NCI-H69 (cell line): Measurements from ENCODE around the gene SLC4A5.

Experiments
- DNase-seq: peaks from one replicate; lab custom pipeline; 2025; lab: John Stamatoyannopoulos, UW

The SLC4A5 gene

DNA sequence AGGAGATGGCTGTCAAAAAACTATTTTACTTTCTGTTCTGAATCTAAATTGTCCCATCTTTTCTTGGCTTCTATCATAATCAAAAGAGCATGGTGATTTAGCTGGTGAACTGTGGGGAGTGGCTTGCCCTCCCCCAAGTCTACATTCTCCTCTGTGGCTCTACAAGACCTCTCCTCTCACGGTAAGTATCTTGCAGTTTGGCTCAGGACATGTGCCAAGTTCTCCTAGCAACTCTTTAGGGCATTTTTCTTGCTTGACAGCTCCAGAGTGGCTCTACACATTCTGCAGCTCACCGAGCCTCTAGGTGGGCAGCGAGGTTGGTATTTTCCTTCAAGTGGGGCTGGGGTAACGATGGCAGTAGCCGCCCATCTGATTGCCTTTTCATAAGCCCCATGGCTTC is 29.1 kb downstream of the SLC4A5 start:
- DNase-seq = no peak

DNA sequence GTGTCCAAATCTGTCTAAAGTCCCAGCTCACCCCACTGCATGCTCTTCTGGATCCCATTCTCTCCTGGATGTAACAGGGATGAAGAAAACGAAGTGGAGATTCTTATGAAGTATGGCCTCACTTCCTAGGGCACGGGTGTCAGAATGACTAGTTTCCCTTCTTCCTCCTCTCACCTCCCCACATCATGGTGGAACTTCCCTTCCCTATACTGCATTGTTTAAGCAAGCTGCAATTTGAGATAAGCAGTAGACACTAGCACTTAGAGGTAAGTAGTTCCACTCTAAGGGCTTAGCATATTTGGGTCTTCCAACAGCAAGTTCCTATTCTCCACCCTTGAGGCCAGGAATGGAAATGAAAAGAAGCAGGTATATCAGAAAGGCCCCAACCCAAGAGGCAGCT is 29.7 kb downstream of the SLC4A5 start:
- no peak for DNase-seq

DNA sequence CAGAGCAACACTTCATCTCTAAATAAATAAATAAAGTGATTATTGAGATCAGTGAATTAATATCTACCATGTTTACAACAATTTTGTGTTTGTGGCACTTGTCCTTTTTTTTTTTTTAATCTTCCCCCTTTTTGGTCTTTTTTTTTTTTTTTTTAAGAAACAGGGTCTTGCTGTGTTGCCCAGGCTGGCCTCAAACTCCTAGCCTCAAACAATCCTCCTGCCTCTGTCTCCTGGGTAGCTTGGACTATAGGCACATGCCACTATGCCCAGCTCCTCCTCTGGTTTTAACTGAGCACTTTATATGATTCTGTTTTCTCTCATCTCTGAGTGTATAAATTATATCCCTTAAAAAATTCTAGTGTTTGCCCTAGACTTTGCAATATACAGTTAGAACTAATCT is 30.3 kb downstream of the SLC4A5 start:
- DNase-seq = no peak

DNA sequence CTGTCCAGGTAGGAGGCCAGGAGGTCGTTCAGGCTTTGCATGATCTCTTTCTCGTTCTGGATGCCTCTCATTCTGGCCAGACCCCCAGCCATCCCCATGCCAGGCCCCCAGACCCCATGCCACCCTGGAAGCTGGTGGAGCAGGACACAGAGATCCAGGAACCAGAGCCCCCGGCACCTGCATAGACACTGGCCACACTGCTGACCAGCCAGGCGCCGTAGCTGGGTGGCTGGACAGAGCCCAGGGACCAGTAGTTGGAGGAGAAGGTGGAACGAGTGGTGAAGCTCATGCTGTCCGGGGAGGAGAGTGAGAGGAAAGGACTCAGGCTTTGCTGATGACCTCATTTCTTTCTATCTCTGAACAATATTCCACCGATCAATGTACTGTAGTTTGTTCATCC is 35.5 kb downstream of the SLC4A5 start:
- DNase-seq = no peak

DNA sequence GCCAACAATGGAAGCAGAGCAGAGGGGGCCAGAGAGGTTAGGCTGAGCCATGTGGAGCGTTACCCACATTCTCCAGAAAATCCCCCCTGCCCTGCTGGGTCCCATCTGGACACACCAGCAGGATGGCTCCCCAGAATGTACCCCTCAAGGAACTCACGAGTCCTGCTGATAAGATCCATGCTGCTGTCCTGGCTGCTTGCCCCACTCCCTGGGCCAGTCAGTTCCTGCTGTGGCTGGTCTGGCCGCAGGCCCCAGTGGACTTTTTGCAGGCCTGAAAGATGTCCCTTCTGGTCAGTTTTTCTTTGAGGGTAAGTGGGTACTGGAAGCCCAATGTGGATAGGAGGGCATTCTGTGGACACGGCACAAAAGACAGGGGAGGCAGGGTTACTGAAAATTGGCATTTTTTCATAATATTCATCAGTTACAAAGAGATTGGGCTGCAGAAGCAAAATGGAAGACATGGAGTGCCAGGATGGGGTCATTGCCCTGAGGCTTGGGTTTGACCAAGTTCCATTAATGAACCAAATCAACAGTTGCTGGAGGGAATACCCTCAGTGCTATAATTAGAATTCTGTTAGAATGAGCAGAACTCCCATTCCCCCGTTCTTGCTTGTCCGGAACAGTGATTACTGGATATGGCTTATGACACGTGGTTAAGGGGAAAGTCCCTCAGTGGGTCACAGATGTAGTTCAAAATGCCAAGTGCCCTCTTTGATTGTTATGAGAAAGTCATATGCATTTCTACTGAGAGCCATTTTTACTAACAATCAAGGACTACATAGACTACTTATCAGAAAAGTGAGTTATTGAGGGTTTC is 38.7 kb downstream of the SLC4A5 start:
- no peak for DNase-seq

DNA sequence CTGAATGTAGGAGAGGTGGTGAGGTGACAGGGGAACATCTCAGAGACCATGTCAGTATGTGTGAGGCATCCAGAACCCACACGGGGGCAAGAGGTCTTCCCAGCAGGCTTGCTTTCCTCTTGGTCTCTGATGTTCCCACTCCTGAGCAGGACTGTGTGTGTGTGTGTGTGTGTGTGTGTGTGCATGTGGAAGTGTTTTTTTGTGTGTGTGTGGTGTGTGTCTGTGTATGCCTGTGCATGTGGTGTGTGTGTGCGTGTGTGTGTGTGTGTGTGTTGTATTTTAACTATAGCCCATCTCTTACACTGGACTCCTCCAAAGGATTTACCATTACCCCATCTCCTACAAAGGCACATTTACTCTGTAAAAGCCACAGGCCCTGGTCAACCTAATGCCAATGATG is 40.4 kb downstream of the SLC4A5 start:
- no peak for DNase-seq

DNA sequence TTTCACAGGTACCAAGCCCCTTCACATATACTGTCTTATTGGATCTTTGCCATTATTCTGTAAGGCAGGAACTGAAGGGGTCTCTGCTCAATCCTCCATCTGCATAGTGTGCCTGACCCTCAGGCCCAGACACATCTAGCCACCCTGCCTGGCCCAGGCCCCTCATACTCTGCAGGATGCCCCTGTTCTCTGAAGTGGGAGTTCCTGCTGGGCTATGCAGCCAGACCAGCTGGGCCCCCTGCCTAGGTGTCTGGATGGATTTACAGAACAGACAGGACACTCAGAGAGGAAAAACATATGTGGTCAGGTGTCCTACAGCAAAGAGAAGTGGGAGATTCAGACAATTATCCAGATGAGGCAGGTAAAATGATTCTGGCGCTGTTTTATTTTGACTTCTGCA is 42.0 kb downstream of the SLC4A5 start:
- DNase-seq = peak; percentile 7

DNA sequence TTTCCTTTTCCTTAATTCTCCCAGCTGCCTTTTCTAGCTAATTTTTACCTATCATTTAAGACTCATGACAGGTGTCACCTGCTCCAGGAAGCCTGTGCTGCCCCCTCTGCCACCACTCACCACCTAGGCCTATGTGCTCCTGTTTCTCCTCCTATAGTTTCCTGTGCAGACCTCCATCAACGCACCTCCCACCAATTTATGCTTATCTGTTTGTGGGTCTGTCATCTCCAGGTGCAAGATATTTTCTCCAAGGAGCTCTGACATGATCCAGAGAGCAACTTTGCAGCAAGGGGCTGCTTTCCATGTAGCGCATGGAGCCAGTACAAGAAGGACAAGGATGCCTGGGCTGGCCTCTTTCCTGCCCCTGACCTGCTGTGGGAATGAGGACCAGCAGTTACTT is 42.7 kb downstream of the SLC4A5 start:
- DNase-seq = no peak

DNA sequence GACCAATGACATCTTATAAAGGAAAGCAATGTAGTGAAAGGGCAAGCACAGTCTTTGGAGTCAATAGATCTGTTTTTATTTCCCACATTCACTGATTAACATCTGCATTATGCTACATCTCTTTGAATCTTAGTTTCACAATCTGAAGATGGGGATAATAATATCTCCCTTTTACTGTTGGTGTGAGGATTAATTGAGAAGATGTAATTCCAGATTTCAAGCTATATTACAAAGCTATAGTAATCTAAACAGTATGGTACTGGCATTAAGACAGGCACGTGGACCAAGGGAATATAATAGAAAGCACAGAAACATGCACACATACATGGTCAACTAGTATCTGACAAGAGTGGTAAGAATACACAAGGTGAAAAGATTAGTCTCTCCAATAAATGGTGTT is 45.3 kb downstream of the SLC4A5 start:
- DNase-seq = no peak

DNA sequence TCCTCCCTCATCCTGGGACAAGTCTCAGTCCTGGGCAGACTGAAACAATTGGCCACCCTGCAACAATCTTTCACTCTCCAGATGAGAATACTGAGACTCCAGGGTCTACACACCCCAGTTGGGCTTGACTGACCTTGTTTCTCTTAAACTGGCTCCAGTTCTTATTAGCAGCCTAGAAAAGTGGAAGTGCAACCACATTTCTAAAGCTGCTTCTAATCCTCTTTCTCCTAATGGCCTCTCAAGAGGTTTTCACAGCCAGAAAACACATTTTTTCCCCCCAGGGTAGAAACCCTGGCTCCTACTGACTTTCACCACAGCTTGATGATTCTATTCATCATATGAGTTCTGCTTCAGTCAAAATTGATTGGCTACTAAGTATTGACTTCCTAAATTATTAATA is 45.8 kb downstream of the SLC4A5 start:
- no peak for DNase-seq

DNA sequence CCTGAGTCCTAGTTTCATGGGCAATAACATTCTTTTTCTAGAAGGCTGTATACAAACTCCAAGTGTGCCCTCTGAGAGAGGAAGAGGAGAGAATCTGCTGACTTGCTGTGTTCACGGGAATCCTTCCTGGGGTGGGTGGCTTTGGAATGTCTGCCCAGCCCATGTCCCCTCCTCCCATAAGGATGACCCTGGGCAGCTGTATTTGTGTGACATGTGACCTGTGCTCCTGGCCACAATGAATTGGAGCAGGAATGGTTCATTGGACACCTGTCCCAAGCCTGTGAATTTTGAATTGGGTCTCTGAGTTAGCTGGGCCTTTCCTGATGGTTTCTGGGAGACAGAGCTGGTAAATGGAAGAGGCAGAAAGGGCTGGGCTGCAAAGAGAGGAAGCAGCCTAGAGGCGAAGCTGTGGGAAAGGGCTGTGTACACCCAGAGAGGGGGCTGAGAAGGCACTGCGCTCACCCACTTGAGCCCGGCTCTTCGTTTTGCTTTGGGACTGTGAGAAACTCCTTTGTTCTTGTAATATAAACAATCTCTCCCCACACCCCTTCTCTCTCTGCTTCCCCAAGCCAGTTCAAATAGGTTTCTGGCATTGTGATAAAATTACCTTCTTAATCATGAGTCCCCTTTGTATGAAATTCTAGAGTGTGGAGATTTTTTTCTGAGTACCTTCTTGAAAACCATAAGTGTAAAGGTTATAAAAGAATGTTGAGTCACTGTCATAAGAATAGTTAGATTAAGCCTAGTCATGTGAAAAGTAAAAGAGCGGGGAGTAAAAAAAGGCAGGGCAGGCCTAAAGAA is 49.8 kb downstream of the SLC4A5 start:
- DNase-seq = no peak

DNA sequence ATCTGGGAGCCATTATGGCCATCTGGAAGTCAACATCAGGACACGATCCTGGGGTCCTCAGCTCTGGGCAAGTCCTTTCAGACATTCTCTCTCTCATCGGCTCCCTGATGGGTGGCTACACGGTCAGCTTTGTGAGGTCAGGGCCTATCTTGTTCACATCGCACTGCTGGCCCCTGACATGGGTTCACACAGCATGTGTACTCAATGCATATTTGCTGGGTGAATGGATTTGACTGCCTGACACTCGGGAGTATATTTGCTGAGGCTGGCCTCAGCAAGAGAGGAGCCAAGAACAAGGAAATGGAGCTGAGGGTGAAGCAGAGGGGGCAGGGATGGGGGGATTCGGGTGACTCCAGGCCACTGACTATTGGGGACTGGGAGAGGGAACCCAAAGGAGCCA is 50.5 kb downstream of the SLC4A5 start:
- peak; percentile 2 for DNase-seq

DNA sequence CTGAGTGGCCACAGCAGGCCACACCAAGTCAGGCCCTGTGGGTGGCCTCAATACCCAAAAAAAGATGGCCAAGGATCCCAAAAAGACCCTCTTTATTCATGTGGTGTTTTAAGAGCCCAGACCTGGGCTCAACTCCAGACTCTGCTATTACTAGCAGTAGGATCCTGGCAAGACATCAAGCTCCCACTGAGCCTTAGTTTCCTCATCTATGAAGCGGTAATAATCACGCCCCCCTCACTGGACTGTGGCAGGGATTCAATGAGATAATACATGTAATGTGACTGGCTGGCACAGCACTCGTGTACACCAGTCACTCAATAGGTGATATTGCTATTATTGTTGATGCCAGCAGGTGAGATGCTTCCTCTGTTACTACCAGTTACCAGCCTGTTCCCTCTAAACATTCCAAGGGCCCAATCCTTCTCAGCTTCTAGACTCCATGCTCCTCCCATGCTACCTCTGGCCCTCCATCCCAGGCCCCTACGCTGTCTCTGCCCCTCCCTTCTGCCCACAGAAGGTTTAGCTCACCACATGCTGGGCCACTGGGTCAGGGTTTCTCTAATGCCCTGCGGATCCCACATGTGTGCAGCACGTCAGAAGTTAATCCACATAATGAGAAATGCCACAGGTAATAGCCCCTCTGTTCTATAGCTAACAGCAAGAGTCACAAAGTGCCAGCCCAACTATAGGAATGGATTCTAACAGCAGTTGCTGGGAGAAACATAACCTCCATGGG is 51.2 kb downstream of the SLC4A5 start:
- DNase-seq = peak; percentile 61

DNA sequence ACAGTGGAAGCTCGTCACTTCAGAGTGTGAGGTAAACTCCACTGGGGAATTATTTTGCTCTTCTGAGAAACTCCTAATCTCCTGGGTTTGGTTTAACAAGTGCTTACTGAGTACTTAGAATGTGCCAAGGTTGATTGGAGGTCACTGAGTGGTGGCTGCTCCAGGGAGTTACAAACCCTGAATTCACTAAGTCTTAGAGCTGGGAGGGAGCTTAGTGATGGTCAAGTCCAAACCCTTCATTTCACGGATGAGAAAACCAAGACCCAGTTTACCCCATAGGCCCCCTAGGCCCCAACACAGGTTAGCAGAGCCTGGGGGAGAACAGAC is 52.0 kb downstream of the SLC4A5 start:
- no peak for DNase-seq

DNA sequence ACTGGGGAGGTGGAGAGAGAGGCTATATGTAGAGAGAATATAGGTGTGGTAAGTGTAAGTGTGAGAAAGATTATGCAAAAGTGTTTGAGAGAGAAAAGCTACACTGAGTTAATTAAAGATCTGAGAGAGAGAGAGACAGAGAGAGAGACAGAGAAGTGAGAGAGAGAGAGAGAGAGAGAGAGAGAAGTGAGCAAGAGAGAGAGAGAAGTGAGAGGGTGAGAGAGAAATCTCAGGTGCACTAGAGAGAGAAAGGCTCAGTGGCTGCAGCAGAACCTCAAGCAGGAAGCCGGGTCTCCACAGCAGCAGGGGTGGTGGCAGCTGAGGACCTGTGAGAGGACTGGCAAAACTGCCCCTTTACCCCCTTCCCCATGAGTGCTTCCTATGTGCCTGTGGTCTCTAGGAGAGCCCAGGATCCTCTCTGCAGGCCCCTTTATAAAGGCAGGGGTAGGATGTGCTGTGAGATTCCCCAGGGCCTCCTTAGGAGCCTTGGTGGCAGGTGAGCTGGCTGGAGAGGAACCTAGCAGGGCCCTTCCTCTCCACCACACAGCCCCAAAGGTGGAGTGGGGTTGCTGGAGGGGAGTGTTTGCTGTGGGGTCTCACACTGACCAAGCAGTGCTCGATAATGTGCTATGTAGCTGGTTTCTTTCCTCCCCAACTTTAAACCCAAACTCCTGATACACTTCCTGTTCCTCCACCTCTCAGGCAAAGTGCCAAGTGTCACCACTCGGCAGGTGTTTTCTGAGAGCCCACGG is 52.6 kb downstream of the SLC4A5 start:
- DNase-seq = peak; percentile 6

DNA sequence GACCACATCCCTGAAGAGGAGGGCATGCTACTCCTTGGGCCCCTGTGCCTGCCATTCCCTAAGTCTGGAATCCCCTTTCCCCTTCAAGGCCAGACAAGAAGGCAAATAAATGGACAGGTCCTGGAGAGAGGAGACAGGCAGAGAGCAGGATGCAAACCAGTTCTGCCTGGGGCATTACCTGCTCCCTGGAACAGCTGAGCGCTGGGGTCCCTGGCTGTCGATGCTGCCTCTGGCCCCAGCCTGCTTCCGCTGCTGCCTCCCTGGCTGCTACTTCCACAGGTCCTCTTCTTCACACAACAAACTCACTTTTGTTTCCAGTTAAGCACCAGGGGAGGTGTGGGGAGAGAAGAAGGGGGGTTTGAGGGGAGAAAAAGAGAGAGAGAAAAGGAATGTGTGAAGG is 53.1 kb downstream of the SLC4A5 start:
- no peak for DNase-seq

DNA sequence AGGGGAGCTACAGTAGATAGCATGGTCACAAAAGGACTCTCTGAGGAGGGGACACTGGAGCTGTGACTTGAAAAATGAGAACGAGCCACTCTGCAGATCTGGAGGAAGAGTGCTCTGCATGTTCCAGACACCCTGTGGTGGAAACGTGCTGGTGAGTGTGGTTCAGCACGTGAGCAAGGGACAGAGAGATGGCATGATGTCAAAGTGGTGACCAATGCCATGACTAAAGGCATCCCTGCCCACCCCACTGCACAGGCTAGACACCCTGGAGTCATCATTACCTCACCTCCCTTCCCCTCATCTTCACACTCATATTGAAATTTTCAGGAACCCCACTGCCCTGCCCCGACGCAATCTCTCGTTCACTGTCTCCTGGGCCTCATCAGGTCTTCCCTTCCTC is 56.5 kb downstream of the SLC4A5 start:
- no peak for DNase-seq

DNA sequence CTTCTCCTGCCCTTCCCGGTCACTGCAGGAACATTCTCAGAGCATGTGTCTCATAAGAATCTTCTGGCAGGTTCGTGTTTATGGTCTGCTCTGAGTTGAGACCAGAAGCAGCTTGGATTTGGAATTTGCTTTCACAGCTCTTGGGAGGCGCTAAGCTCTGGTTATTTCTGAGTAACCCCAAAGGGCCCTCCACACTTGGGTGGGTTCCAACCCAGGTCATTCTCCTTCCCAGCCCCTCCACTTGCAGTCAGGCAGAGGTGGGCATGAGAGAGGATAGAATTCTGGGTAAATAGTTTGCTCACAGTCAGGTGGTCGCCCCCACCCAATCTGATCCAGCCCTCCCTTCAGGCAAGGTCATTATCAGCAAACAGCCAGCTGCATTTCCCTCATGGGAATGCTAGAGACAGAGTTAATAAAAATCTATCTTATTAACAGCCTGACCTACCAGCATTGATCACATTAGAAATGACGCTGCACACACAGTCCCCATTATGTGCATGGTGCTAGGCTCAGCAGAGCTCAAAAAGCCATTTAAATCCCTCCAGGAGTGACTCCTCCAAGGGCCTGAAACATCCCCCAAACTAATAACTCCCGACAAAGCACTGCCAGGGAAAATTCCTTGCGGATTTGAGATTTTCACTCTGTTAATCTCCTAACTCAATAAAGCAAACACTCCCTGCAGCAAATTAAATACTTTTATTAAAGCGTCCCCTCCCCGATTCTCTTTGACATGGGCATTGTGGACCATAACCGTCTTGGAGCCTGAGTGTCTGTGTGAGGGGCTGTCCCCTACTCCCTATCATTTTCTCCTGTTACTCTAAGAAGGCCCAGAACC is 61.9 kb downstream of the SLC4A5 start:
- DNase-seq = no peak

DNA sequence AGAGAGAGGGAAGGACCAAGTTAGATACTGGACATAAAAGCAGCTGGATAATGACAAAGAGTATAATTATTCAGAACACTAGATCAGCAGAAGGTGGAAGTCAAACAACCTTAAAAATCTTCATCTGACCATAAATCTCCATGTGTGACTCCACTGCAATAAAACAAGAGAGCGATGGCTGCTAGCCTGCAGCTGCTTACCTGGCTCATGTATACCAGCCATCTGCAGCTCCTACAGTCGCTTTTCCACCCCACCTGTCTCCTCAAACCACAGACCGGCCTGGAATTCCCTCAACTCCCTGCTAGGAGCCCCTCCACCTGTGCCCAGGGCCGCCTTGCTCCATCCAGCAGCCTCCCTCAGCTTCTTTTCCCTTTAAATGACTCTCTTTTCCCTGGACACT is 64.5 kb downstream of the SLC4A5 start:
- DNase-seq = peak; percentile 20

DNA sequence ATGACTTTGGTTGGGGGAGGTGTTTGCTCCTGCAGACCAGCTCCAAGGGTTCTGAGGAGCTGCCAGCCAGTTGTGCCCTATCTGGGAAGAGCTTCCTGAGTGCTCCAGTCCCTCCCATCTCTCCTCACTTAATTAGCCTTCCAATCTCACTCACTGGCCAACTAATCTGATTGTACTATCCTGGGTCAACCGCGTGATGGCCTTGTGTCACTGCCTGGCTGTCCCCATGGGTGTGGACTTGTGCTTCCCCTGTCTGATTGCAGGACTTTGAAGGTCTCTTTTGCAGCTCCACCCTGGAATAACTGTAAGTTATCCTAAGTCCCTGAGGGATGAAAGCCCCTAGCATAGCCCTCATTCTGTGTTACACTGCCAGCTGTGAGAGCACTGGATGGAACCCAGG is 65.0 kb downstream of the SLC4A5 start:
- peak; percentile 8 for DNase-seq

DNA sequence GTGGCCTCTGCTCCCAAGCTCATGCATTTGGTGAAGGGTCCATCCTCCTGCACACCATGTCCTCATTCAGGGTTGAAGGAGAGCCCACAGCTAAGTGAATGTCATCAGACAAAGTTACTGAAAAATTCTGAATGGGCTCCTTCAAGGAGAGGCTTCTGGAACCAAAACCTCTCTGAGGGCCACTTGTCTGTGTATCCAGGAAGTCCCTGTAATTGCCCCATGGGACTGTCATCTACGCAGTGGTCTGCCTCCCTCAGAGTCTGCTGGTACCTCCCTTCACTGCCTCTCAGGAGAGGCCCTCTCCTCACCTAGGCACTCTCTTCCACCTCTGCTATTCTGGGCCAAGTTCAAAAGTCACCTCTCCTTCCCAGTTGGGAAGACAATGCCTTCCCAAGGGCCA is 68.0 kb downstream of the SLC4A5 start:
- no peak for DNase-seq
